HG02943 (cell line): ENCODE measurements around the gene TFEB.
A peak's percentile ranks its signal among the peaks of the same experiment; 100 is the strongest.

ENCODE experiments used
- ATAC-seq: cut with Tn5 transposase; IDR thresholded peaks from one replicate; pipeline ENCODE4 v1.9.1; 2021; ENCODE audit warnings: mild to moderate bottlenecking, low read depth, moderate library complexity; ENCODE audit not compliant: unreplicated experiment

Gene TFEB

GRCh38 chr6:41740366-41741162 is 5.2 kb upstream of the TFEB start:
- no peak for ATAC-seq

GRCh38 chr6:41739041-41739440 is 3.6 kb upstream of the TFEB start:
- no peak for ATAC-seq

GRCh38 chr6:41737591-41738130 is 2.3 kb upstream of the TFEB start:
- no peak for ATAC-seq

DNA sequence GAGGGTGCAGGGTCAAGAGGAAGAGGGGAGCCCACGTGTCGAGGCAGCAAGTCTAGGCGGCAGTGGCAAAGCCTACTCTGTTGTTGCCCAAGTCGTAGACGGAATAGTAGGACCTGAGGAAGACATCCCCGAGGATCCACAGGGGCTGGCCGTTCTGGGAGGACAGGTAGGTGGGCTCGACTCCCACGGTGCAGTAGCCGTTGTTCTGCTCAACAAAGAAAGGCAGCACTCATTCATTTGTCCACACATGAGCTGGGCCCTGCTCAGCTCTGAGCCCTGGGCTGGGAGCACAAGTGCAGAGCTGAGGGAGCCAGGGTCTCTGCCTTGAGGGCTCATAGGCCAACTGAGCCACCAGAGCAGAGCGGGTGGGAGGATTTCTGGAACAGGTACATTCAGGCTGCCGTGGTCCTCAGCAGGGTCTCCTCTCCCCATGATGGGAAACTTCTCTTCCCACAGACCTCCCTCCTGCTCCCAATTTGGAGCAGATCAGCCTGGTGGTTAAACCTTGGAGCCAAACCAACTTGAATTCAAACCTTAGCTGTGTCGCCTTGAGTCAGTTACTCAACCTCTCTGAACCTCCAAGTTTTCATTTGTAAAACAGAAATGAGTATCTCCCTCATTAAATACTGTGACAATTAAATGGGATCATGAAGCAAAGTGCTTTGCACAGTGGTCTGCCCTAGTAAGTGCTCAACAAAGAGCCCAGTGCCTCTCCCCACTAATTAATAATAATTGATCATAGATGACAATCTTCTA is 1.6 kb upstream of the TFEB start:
- ATAC-seq: no peak

DNA sequence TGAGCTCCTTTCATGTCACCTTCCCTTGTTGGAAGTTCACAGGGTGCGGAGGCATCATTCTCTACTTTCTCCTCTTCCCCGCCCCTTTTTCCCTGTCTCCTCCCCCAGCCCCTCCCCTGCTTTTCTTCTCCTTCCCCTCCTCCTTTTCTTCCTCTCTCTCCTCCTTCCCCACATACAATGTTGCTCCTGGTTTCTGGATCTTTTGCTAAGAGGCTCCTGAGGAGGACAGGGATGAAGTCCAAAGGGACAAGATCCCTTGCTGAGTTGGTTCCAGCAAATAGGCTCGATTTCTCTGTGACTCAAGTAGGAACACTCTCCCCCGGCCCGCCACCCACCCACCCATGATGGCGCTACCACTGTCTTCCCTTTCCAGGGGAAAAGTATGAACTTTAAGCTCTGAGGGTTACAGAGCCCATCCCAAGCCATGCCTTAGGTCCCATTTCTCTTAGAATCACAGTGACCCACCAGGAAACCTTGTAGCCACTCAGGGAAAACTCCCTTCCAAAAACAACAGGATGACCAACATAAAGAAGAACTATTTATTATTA is 852 bp upstream of the TFEB start:
- no peak for ATAC-seq

DNA sequence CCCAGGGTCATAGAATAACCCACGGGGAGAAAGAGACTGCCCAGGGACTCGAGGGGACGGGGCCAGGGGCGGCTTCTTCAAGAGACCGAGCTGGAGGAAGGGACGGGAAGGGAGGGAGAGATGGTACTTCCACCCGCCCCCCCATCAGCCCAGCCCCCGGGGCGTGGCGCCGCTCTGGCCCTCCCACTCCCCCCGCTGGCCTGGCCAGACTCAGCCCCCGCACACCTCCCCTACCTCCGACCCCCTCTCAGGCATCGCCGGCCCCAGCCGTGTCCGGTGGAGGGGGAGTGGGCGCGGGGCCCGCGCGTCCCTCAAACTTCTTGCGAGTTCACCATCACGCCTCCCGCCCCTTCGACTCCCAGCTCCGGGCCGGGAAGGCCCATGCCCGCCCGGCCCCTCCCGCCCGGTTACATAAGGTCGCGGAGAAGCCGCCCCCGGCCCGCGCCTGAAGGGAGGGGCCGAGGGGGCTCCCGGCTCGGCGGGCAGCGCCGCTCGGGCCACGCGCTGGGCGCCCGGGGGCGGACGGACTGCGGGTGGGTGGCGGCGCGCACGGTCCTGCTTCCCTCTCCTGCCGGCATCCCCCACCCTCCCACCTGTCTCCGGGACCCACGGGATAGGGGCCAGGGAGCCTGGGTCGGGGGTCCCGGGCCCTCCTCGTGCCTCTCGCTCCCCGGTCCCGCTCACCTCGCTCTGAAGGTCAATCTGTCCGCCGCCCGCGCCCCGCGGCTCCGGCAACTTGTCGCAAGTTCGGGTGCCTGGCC is 562 bp downstream of the TFEB start:
- ATAC-seq: peak; percentile 23

- ATAC-seq: peak; percentile 45
Measured at GRCh38 chr6:41733707-41734665, 1.4 kb downstream of the TFEB start.

DNA sequence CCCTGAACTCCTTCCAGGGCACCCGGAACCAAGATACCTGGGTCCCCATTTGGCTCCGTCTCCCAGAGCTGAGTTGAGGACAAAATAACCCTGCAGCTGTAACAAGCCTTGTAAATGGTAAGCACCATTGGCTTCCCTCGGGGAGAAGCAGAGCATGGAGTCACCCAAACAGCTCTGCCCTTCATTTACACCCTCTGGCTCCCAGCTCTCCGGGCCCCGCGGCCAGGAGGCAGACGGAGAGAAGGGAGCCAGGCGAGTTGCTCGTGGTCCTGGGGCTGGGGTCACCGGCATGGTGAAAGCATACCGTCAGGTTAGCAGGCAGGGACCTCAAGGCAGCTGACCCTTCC is 2.1 kb downstream of the TFEB start:
- ATAC-seq: no peak

DNA sequence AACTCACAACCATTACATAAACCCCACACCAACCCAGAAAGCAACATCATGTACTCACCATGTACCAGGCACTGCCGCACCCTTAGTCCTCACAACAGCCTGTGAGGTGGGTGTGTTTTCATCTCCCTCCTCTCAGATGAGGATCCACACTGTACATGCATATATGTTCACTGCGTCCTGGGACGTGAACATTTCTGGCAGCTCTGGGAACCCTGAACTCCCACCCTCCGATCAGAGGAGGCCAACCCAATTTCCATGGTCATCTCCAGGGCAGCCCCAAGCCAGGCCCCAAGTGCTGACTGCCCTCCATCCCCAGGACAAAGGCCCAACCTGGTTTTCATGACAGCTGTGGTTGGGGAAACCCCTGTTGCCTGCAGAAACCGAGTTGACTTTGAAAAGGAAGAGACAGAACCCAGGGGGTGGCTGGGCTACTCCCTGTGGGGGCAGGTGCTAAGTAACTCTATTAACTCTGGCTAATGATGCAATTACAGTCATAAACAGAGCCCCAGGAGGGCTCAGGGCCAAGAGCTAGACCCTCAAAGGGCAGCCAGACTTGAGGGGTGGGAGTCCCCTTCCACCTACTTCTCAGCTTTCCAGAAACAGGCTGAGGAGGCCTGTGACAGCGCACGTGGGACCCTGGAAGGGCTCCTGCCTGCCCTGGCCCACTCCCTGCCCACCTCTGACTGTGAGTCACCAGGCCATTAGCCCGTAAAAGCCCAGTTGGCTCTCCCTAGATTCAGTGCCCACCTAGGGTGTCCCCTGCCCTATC is 2.6 kb downstream of the TFEB start:
- ATAC-seq: peak; percentile 35

DNA sequence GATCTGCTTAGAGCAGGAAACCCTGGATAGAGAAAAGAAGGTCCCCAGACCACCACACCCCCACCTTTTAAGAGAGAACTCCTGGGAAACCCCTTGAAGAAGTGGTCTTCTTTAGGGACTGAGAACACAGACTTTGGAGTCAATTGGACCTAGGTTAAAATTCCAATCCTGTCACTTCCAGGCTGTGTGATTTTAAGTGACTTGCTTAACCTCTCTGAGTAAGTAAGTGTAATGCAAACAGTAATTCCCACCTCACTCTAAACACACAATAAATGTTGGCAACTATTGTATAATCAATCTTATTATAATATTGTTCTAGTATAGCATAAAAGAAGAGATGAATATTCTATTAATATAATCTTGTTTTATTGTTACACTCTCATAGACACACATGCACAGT is 3.3 kb downstream of the TFEB start:
- no peak for ATAC-seq

- ATAC-seq: no peak
Measured at GRCh38 chr6:41731561-41732086, 3.8 kb downstream of the TFEB start.

- ATAC-seq: no peak
Measured at GRCh38 chr6:41730531-41731436, 4.6 kb downstream of the TFEB start.

- no peak for ATAC-seq
Measured at GRCh38 chr6:41729624-41730023, 5.8 kb downstream of the TFEB start.

DNA sequence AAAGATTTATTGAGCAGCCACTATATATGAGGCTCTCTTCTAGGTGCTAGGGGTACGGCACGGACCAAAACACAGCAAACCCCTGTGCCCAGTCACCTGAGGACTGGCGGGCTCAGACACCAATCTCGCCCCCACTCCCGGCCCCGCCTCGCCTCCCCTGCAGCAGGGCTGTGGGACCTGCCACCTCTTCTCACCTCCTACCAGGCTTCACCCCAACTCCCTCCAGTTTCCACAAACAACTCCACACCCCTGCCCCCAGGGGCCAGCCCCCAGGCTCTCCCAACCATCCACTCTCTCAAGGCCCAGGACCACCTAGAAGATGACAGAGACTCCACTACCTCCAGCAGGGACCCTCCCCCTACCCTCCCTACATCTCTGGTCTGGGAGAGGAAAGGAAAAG is 6.5 kb downstream of the TFEB start:
- no peak for ATAC-seq

- ATAC-seq: no peak
Measured at GRCh38 chr6:41728073-41728936, 7.1 kb downstream of the TFEB start.

- no peak for ATAC-seq
Measured at GRCh38 chr6:41727705-41728072, 7.7 kb downstream of the TFEB start.

- no peak for ATAC-seq
Measured at GRCh38 chr6:41726876-41727275, 8.5 kb downstream of the TFEB start.
